Esophagus squamous epithelium (tissue), 5 donors: ENCODE results near the gene SRPX. TPM values are rescaled to one million over a fixed set of nuclear protein-coding genes. Genes with fewer than 3 reads are reported as not detected.

Source experiments
- DNase-seq: peaks from one replicate; lab custom pipeline; 2025; lab: John Stamatoyannopoulos, UW
- H3K27ac ChIP-seq, 4 donors: fragments of 200-600 bp; sonication (generic); one replicate each; pipeline ENCODE4 v1.5.1; 2016 to 2019; ENCODE audit warnings: mild to moderate bottlenecking in 1 of 4
- H3K27me3 ChIP-seq, 4 donors: fragments of 200-600 bp; sonication (generic); 1 replicate in 3 of 4; 2 replicates in 1 of 4; pipeline versions ENCODE4 v1.5.1 to v1.6.0; 2017 to 2021; ENCODE audit warnings: antibody characterized with exemption in 1 of 4
- H3K36me3 ChIP-seq, 3 donors: fragments of 200-600 bp; sonication (generic); one replicate each; pipeline ENCODE4 v1.5.1; 2016 to 2019
- H3K4me1 ChIP-seq, 3 donors: fragments of 200-600 bp; sonication (generic); one replicate each; pipeline ENCODE4 v1.5.1; 2017 to 2019
- H3K4me3 ChIP-seq, 4 donors: fragments of 200-600 bp; sonication (generic); 1 replicate in 3 of 4; 2 replicates in 1 of 4; pipeline ENCODE4 v1.5.1; 2016 to 2019; ENCODE audit warnings: mild to moderate bottlenecking in 2 of 4, moderate library complexity in 1 of 4
- H3K9me3 ChIP-seq, 3 donors: fragments of 200-600 bp; sonication (generic); one replicate each; pipeline ENCODE4 v1.5.1; 2016 to 2019
- CTCF ChIP-seq, 6 experiments: fragments of 450-650 bp in 4 of 6; fragments of 200-600 bp in 2 of 6; sonication (generic) in 2 of 6; IDR thresholded peaks; one replicate each; pipeline ENCODE4 v1.5.1; 2016 to 2019; ENCODE audit warnings: antibody characterized with exemption in 6 of 6, mild to moderate bottlenecking in 4 of 6, moderate library complexity in 4 of 6
- POLR2A ChIP-seq, 4 donors: fragments of 450-650 bp; IDR thresholded peaks; one replicate each; pipeline ENCODE4 v1.6.1; 2017; ENCODE audit warnings: antibody characterized with exemption in 4 of 4, mild to moderate bottlenecking in 4 of 4, moderate library complexity in 3 of 4
- WGBS, 2 donors: methylation state at CpG; one replicate each; pipeline ENCODE4 v1.1.5; 2018; 5-methylcytosine and 5-hydroxymethylcytosine counted together
- intact Hi-C: fragments of 100-400 bp; cut with DNase I; formaldehyde crosslinking; loops from one replicate; pipeline ENCODE4 v1.15.0; 2022
- total RNA-seq, 4 donors: library from RNA; depleted of rRNA; stranded (reverse); fragments of >200 nt; gene quantifications; one replicate each; pipeline ENCODE4 v1.1.0, GENCODE V29; 2016
- donor health status: DM: yes; HTN: yes; CAD: no.

The SRPX gene
- total RNA-seq, 4 donors from 2014 or later, result 0.99 to 88.1 (median 16.0) TPM

- Histone ChIP-seq H3K36me3 (no peaks in the 10 kb centered on the region), H3K27ac (no peak overlapping the region), H3K27me3 (no peaks in the 10 kb centered on the region), H3K9me3 (no peaks in the 10 kb centered on the region), H3K4me1 (no peaks in the 10 kb centered on the region), H3K4me3 (no peak overlapping the region)
- WGBS, 2 donors, result 44 to 100% methylated on average over 1 to 3 of the region's 3 CpGs
- TF ChIP-seq POLR2A (IDR thresholded peaks at IDR 0.05), result no peak
- TF ChIP-seq CTCF (IDR thresholded peaks at IDR 0.05), result no peak
- intact Hi-C loops, result loop anchor here (5.0 kb wide), 1 partner anchor 245 kb away; no protein-coding TSS in a partner anchor
- DNase-seq, result no peak
These were observed 48.1 kb downstream of the SRPX start for GRCh38 chrX:38172596-38172995.

GRCh38 chrX:38170556-38170955 is 50.1 kb downstream of the SRPX start:
- TF ChIP-seq CTCF (IDR thresholded peaks at IDR 0.05), result no peak
- TF ChIP-seq POLR2A (IDR thresholded peaks at IDR 0.05), result no peak
- H3K9me3 ChIP-seq, result no peaks in the 10 kb centered on the region
- no peak overlapping the region for H3K4me3 ChIP-seq
- intact Hi-C loops, result loop anchor here (5.0 kb wide), 1 partner anchor 243 kb away; no protein-coding TSS in a partner anchor
- no peak overlapping the region for H3K27ac ChIP-seq
- no peaks in the 10 kb centered on the region for H3K4me1 ChIP-seq
- no peak for DNase-seq
- no peaks in the 10 kb centered on the region for H3K36me3 ChIP-seq
- 71 to 100% methylated on average over 1 of the region's 1 CpG for WGBS, 2 donors
- no peaks in the 10 kb centered on the region for H3K27me3 ChIP-seq

GRCh38 chrX:38166478-38167083 is 54.1 kb downstream of the SRPX start:
- Histone ChIP-seq H3K36me3 (no peaks in the 10 kb centered on the region), H3K27ac (no peak overlapping the region), H3K4me3 (no peak overlapping the region), H3K27me3 (no peaks in the 10 kb centered on the region), H3K4me1 (no peaks in the 10 kb centered on the region), H3K9me3 (no peaks in the 10 kb centered on the region)
- DNase-seq, result no peak
- 46% methylated on average over 2 of the region's 2 CpGs for WGBS, 2 donors
- intact Hi-C loops, result no loop called here
- peak; percentile 36 to 72 (median 51) for TF ChIP-seq CTCF (IDR thresholded peaks at IDR 0.05)
- TF ChIP-seq POLR2A (IDR thresholded peaks at IDR 0.05), result no peak

GRCh38 chrX:38165023-38165422 is 55.6 kb downstream of the SRPX start:
- DNase-seq, result no peak
- Histone ChIP-seq H3K27ac (no peak overlapping the region), H3K36me3 (no peaks in the 10 kb centered on the region), H3K4me3 (no peak overlapping the region), H3K4me1 (no peaks in the 10 kb centered on the region), H3K9me3 (no peaks in the 10 kb centered on the region), H3K27me3 (no peaks in the 10 kb centered on the region)
- WGBS, 2 donors, result 50% methylated on average over 1 of the region's 1 CpG; no CpG with 5 or more reads in 1 of the 2 donors
- TF ChIP-seq CTCF (IDR thresholded peaks at IDR 0.05) (no peak), POLR2A (IDR thresholded peaks at IDR 0.05) (no peak)
- intact Hi-C loops, result no loop called here

- Histone ChIP-seq H3K27ac (no peak overlapping the region), H3K9me3 (no peaks in the 10 kb centered on the region), H3K36me3 (no peaks in the 10 kb centered on the region), H3K4me3 (no peak overlapping the region), H3K27me3 (no peaks in the 10 kb centered on the region), H3K4me1 (no peaks in the 10 kb centered on the region)
- intact Hi-C loops, result no loop called here
- no peak for TF ChIP-seq POLR2A (IDR thresholded peaks at IDR 0.05)
- TF ChIP-seq CTCF (IDR thresholded peaks at IDR 0.05), result no peak
- no peak for DNase-seq
These were observed 57.5 kb downstream of the SRPX start for GRCh38 chrX:38163193-38163592.
